ENCODE measurements around the gene D2HGDH.
A peak's percentile ranks its signal among the peaks of the same experiment; 100 is the strongest.
"Not testable (repeated sequence)": the region's sequence is repeated elsewhere in the genome, so short reads cannot be mapped to it uniquely, and the experiment has no call there.

The D2HGDH gene

GRCh38 chr2:241768850-241769249 lies 34.4 kb downstream of the D2HGDH start:
- DNase-seq (ENCODE audit: low spot score), result no peak

GRCh38 chr2:241769819-241770184 lies 35.4 kb downstream of the D2HGDH start:
- no peak for DNase-seq (ENCODE audit: low spot score)

GRCh38 chr2:241770185-241770935 lies 35.9 kb downstream of the D2HGDH start:
- no peak for DNase-seq (ENCODE audit: low spot score)

GRCh38 chr2:241770936-241771285 lies 36.5 kb downstream of the D2HGDH start:
- DNase-seq (ENCODE audit: low spot score), result no peak

GRCh38 chr2:241771286-241772062 lies 37.0 kb downstream of the D2HGDH start:
- DNase-seq (ENCODE audit: low spot score), result no peak

GRCh38 chr2:241772063-241772499 lies 37.7 kb downstream of the D2HGDH start:
- peak; percentile 47 for DNase-seq (ENCODE audit: low spot score)

GRCh38 chr2:241773511-241774418 lies 39.3 kb downstream of the D2HGDH start:
- DNase-seq (ENCODE audit: low spot score), result no peak

GRCh38 chr2:241774419-241775222 lies 40.2 kb downstream of the D2HGDH start:
- no peak for DNase-seq (ENCODE audit: low spot score)

GRCh38 chr2:241775223-241776177 lies 41.1 kb downstream of the D2HGDH start:
- no peak for DNase-seq (ENCODE audit: low spot score)

GRCh38 chr2:241776336-241777169 lies 42.1 kb downstream of the D2HGDH start, which contains the start of gene GAL3ST2:
TSS of gene GAL3ST2 (plus strand) at chr2:241776822. CDS start at chr2:241776956, 134 bp downstream.
- DNase-seq (ENCODE audit: low spot score), result no peak

- no peak for DNase-seq (ENCODE audit: low spot score)
Observed at GRCh38 chr2:241777170-241777685, 42.8 kb downstream of the D2HGDH start.

- DNase-seq (ENCODE audit: low spot score), result no peak
Observed at GRCh38 chr2:241777686-241778627, 43.5 kb downstream of the D2HGDH start.

GRCh38 chr2:241780939-241781569 lies 46.6 kb downstream of the D2HGDH start:
- DNase-seq (ENCODE audit: low spot score), result no peak

- not testable (repeated sequence) for DNase-seq (ENCODE audit: low spot score)
Observed at GRCh38 chr2:241782053-241782452, 47.6 kb downstream of the D2HGDH start.

GRCh38 chr2:241788135-241788534 lies 53.7 kb downstream of the D2HGDH start:
- no peak for DNase-seq (ENCODE audit: low spot score)

GRCh38 chr2:241788572-241788971 lies 54.1 kb downstream of the D2HGDH start:
- peak; percentile 49 for DNase-seq (ENCODE audit: low spot score)

GRCh38 chr2:241791385-241791784 lies 57.0 kb downstream of the D2HGDH start:
- DNase-seq (ENCODE audit: low spot score), result not testable (repeated sequence)

Data from CD4-positive, alpha-beta T cell treated with Interleukin-15 for 4 hours (primary cell).